Measurements from ENCODE around the gene HCN3.

DNA sequence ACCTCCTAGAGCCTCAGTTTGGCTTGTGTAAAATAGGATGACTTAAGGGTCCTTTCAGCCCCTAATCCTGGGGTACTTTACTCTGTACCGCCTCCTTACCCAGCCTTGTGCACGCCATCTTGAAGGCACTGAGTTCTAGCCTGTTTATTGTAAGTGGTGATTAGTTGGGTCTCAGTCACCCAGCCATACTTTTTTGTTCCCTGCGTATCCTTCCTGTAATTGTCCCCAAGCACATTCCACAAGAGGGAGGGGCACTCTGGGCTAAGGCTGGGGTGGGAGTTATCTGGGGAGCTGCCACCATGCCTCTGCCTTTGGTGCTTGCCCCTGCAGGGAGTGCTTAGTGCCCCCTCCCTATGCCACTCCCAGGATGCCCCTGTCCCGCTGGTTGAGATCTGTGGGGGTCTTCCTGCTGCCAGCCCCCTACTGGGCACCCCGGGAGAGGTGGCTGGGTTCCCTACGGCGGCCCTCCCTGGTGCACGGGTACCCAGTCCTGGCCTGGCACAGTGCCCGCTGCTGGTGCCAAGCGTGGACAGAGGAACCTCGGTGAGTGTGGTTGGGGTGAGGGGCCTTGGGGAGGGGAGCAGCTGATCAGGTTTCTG lies 32.3 kb downstream of the HCN3 start:
- TF ChIP-seq EP300 (IDR thresholded peaks at IDR 0.05; ENCODE audit: borderline replicate concordance) (0 out of 2 replicates have a peak, but pooled peaks have one; percentile 9), ZBTB7A (IDR thresholded peaks at IDR 0.05; ENCODE audit: low read depth) (no peak), YY1 (IDR thresholded peaks at IDR 0.05; ENCODE audit: low read depth) (peak; percentile 67; the same call in 1 of the 2 replicates), CEBPB (IDR thresholded peaks at IDR 0.05) (no peak), TAF1 (IDR thresholded peaks at IDR 0.05; ENCODE audit: low read depth) (no peak), TCF12 (IDR thresholded peaks at IDR 0.05; ENCODE audit: low read depth) (no peak; the same call in 1 of the 2 replicates), RAD21 (IDR thresholded peaks at IDR 0.05; ENCODE audit: low read depth) (no peak), TEAD4 (IDR thresholded peaks at IDR 0.05) (peak; percentile 68), NFIC (IDR thresholded peaks at IDR 0.05) (peak; percentile 85)
- TF ChIP-seq, protein P1, sequence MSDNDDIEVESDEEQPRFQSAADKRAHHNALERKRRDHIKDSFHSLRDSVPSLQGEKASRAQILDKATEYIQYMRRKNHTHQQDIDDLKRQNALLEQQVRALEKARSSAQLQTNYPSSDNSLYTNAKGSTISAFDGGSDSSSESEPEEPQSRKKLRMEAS (IDR thresholded peaks at IDR 0.05), result no peak
- TF ChIP-seq, protein P2, sequence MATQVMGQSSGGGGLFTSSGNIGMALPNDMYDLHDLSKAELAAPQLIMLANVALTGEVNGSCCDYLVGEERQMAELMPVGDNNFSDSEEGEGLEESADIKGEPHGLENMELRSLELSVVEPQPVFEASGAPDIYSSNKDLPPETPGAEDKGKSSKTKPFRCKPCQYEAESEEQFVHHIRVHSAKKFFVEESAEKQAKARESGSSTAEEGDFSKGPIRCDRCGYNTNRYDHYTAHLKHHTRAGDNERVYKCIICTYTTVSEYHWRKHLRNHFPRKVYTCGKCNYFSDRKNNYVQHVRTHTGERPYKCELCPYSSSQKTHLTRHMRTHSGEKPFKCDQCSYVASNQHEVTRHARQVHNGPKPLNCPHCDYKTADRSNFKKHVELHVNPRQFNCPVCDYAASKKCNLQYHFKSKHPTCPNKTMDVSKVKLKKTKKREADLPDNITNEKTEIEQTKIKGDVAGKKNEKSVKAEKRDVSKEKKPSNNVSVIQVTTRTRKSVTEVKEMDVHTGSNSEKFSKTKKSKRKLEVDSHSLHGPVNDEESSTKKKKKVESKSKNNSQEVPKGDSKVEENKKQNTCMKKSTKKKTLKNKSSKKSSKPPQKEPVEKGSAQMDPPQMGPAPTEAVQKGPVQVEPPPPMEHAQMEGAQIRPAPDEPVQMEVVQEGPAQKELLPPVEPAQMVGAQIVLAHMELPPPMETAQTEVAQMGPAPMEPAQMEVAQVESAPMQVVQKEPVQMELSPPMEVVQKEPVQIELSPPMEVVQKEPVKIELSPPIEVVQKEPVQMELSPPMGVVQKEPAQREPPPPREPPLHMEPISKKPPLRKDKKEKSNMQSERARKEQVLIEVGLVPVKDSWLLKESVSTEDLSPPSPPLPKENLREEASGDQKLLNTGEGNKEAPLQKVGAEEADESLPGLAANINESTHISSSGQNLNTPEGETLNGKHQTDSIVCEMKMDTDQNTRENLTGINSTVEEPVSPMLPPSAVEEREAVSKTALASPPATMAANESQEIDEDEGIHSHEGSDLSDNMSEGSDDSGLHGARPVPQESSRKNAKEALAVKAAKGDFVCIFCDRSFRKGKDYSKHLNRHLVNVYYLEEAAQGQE (IDR thresholded peaks at IDR 0.05; ENCODE audit: low read depth), result no peak
- TF ChIP-seq, protein P3, sequence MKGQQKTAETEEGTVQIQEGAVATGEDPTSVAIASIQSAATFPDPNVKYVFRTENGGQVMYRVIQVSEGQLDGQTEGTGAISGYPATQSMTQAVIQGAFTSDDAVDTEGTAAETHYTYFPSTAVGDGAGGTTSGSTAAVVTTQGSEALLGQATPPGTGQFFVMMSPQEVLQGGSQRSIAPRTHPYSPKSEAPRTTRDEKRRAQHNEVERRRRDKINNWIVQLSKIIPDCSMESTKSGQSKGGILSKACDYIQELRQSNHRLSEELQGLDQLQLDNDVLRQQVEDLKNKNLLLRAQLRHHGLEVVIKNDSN (IDR thresholded peaks at IDR 0.05), result no peak

Data from Ishikawa (cell line).